HG03135 (cell line): ENCODE measurements around the gene BDNF.
"Not testable (repeated sequence)": the region's sequence is repeated elsewhere in the genome, so short reads cannot be mapped to it uniquely, and the experiment has no call there.

Experiments used
- ATAC-seq: cut with Tn5 transposase; IDR thresholded peaks from one replicate; pipeline ENCODE4 v1.9.1; 2021; ENCODE audit warnings: mild to moderate bottlenecking, moderate library complexity; ENCODE audit not compliant: unreplicated experiment

The BDNF gene

GRCh38 chr11:27700351-27701301 is at the start of gene BDNF:
Gene BDNF (minus strand): TSS chr11:27700455. CDS start chr11:27658564, 41,891 bp downstream.
- no peak for ATAC-seq

DNA sequence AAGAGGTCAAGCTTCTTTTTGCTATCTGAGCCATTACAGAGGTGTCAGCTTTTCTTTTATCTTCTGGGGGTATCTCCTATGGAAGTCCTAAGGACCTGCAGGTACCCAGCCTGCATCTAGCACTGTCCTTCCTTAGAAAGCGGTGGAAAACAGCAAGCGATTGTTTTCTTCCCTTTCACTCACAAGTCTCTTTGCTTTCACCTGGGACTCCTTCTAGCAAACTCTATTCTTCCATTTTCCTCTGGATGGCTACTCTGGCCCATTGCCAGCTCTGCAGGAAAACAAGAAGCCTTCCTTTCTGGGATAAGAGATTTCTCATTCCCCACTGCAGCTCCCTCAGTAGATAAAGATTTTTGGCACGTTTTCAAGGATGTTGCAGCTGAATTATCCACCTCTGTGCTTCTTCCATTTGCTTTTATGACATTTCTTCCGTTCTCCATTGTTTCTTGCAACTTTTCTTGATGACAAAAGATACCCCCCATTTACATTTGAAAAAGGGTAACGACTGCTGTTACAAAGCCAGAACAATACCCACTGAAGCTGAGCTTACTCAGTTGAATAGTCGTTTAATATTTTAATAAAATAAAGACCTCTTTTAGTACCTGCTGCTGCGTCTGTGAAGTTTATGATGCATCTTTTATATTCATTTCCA is 40.2 kb upstream of the BDNF start:
- no peak for ATAC-seq

DNA sequence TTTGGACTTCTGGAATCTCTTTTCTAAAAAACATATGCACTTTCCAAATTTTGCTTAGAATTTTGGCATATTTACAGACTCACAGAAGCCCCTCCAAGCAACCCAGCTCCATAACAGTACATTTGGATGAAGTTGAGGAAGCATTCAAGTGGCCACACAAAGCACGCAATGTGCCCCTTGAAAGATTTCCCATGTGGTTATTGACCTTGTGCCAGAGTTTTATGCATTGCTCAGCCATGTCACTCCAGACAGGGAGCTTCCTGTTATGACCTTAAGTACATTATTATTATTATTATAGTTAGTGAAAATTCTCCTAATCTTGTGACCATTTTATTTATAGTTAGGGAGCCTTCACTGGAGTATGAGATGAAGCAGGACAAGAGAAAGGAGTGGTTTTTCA is 35.0 kb upstream of the BDNF start:
- no peak for ATAC-seq

- not testable (repeated sequence) for ATAC-seq
Measured at GRCh38 chr11:27731803-27732202, 31.5 kb upstream of the BDNF start.

DNA sequence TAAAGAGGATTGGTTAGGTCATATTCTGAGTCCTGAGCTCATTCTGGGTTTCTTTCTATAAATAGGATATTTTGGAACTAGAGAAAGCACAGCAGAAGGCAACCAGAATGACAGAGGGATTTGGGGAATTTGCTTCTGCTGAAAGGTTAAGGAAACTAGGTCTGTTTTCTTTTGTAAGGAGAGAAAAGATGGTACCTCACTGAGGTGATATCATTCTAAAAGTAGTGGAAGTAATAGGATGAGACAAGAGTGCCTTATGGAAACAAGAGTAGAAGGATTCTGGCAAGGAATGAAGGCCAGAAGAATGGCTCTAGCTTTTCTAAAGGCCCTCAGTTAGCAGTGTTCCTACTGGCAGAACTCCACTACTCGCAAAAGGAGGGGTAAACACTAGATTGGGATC is 26.7 kb upstream of the BDNF start:
- ATAC-seq = no peak

- ATAC-seq = no peak
Measured at GRCh38 chr11:27723687-27724086, 23.4 kb upstream of the BDNF start.

DNA sequence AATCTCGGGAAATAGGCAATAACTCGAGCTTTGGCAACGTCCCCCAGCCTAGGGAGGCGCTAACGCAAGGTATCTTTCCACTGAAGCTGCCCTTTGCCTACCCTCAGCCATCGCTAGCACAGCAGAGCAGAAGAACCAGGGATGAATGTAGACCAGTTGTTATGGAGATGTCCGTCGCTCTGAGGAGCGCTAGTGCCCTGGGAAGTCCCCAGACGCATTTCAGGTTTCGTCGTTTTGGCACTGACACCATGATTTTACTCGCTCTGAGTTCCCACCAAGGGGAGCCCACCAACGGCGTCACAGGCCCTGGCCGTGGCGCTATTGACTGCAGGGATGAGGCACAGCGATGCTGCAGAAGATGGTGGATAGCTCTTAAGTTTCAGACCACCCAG is 22.7 kb upstream of the BDNF start:
- ATAC-seq = no peak

- no peak for ATAC-seq
Measured at GRCh38 chr11:27722117-27722952, 22.1 kb upstream of the BDNF start.

DNA sequence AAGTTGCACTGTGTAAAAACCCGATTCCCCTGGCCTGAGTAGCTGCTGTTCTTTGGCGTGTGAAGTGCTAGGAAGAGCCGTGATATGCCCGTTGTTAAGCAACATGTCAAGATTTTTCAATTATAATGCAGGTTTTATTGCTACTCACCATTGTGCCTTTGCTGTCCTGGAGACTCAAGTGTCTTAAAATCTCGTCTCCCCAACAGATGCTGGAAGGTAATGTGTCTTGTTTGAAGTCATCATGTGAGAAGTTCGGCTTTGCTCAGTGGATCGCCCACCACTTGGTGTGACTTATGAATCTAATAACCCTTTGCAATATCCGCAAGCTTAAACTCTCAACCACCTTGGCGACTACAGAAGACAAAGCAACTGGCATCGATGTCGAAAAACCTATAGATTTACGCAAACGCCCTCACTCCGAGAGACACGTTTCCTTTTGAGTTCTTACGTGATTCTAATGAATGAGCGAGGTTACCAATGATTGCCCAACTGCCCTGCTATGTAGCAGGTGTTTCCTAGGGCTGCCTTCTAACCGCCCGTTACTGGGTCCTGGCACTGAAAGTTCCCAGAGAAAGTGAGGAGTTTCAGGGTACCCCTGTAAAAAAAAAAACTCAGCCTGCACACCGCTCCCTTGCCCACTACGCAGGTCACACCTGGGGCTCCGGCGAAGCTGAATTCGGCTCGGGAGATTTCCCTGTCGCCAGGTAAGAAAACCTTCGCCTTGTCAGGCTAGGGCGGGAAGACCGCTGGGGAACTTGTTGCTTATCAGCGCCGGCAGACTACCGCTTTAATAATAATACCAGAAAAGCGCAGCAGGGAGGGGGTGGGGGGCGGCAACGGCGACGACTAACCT is 21.2 kb upstream of the BDNF start:
- no peak for ATAC-seq

GRCh38 chr11:27720277-27720830 is 20.1 kb upstream of the BDNF start:
- no peak for ATAC-seq

DNA sequence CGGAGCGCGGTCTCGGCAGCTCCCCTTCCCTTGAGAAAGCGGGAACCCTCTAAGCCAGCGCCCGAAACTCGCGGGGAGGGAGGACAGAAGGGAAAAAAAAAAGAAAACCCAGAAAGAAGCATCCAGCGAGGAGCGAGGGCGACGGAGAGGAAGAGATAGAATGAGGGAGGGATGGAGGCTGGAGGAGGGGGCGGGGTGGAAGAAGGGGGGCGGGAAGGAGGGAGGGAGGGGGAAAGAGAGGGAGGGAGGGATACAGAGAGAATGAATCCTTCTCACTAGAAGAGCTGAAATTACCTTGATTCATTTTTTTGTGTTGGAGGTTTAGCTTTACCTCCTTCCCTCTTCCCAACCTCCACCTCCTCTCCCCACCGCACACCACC is 19.3 kb upstream of the BDNF start:
- ATAC-seq = no peak

GRCh38 chr11:27718863-27719545 is 18.7 kb upstream of the BDNF start:
- no peak for ATAC-seq

DNA sequence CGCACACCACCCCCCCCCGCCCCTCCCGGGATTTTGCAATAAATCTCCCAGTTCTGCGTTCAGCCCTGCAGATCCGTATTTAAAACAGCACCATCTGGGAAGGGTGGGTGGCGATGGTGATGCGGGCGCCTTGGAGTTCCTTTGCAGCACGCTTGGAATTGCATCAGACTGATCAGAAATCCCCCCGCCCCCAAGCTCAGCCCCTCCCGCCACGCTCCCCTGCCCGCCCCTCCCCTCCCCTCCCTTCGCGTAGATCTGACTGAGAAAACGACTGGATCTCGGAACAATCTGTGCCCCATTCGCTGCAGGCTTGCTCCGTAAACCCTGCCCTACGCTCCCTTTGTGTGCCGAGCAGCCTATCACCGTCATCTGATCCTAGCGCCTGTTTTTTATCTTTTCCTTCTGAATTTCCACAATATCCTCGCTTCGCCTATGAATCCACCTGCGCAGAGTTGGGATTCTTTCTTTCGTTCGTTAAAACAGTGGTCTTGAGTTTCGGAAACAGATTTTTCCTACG is 18.1 kb upstream of the BDNF start:
- no peak for ATAC-seq

GRCh38 chr11:27717801-27718229 is 17.6 kb upstream of the BDNF start:
- no peak for ATAC-seq

DNA sequence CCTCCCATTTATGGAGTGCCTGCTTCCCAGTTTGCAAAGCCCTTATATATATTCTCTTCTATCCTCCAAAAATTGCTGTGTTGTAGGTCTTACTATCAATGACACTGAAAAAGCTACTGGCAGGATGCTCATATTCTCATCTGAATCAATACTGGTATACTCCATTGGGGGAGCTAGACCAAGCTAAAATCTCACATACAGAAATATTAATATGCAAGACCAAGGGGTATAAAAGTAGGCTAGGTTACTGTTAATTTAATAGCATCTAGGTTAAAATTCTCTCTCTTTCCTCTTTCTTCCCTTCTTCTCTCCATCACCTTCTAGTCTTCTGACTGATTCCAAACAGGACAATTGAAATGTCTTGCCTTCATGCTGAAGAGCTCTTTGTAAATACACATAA is 17.1 kb upstream of the BDNF start:
- ATAC-seq = no peak

DNA sequence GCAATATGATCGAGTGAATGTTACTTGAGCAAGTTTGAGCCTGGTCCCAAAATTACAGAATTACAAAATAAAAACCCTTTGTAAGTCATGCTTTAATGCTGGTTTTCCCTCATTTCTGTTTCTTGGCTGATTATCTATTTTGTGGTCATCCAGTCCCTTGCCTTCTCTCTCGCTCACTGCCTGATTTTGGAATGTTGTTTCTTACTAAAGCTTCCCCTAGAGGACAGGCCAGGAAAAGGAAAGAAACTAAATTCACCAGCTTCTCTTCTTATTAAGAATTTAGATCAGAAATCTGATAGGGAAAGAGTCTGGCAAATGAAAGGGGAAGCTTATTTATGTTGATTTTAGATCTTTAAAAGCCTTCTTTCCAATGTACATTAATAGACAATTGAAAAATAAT is 16.6 kb upstream of the BDNF start:
- ATAC-seq = no peak

DNA sequence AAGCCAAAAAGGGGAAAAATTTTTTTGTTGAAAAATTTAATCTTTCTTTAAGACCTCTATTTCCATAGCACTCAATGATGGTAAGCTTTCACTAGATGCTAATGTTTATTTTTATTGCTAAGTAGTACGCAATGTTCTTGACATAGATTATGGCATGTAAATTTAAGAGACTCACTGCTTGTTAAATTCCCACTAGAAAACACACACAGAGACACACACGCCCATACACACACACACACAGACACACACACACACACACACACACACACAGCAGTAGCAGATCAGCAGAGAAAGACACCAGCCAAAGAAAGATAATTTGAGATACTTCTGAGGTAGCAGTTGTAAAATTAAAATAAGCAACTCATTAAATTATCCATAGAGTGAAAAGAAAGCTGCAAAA is 16.0 kb upstream of the BDNF start:
- ATAC-seq = no peak

DNA sequence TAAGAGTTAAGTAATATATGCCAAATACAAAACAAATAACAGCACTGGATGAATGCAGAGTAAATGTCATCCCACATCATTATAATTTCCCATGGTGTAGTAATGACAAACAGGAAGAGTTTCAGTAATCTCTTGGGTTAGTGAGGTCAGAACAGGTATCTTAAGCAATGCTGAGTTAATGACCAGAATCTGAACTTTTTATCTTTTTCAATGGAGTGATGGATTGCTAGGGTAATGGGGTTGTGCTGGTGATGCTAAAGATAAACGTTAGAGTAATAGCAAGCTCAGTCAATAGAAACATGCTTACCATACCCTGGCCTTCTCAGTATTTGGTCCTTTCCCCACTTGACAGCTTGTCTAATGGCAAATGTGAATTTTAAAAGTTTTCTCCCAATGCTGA is 11.5 kb upstream of the BDNF start:
- ATAC-seq = no peak

DNA sequence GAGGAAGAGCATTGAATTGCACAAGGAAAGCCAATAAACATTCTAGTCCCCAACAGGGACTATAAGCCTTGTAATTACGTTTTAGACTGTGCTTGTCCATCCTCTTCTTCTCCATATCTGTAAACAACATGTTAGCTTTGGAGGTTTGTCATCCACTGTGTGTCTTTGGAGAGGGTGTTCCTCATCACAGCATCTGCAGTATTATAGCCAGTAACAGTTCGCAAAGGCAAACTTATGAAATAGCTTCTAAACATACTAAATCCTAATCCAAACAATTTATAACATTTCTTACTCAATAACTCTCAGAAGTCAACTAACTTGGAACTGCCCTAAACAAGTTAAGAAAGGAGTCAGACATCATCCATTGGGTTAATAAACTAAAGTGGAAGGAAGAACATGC is 10.3 kb upstream of the BDNF start:
- no peak for ATAC-seq
